ENCODE measurements around the gene CLCF1.

The CLCF1 gene

GRCh38 chr11:67373648-67374570, 511 bp upstream of the CLCF1 start:
- DNase-seq: no peak

- DNase-seq: no peak
Measured at GRCh38 chr11:67372321-67372992, 941 bp downstream of the CLCF1 start.

GRCh38 chr11:67371911-67372320, 1.5 kb downstream of the CLCF1 start:
- DNase-seq: no peak

GRCh38 chr11:67371189-67371910, 2.0 kb downstream of the CLCF1 start:
- DNase-seq: no peak

GRCh38 chr11:67370351-67371076, 2.9 kb downstream of the CLCF1 start:
- DNase-seq: no peak

GRCh38 chr11:67369801-67370284, 3.6 kb downstream of the CLCF1 start:
- no peak for DNase-seq

GRCh38 chr11:67369275-67369674, 4.1 kb downstream of the CLCF1 start:
- DNase-seq: no peak

GRCh38 chr11:67368621-67369020, 4.8 kb downstream of the CLCF1 start:
- DNase-seq: no peak

- DNase-seq: no peak
Measured at GRCh38 chr11:67367761-67368227, 5.6 kb downstream of the CLCF1 start.

GRCh38 chr11:67366961-67367760, 6.2 kb downstream of the CLCF1 start:
- no peak for DNase-seq

- DNase-seq: no peak
Measured at GRCh38 chr11:67366546-67366945, 6.9 kb downstream of the CLCF1 start.

GRCh38 chr11:67365736-67366444, 7.5 kb downstream of the CLCF1 start:
- DNase-seq: no peak

GRCh38 chr11:67364783-67365722, 8.3 kb downstream of the CLCF1 start:
- no peak for DNase-seq

- DNase-seq: no peak
Measured at GRCh38 chr11:67364169-67364568, 9.2 kb downstream of the CLCF1 start.

- DNase-seq: no peak
Measured at GRCh38 chr11:67357831-67358670, 15.3 kb downstream of the CLCF1 start.

GRCh38 chr11:67356864-67357561, 16.4 kb downstream of the CLCF1 start:
- DNase-seq: peak; percentile 30

GRCh38 chr11:67356387-67356863, 17.0 kb downstream of the CLCF1 start:
- DNase-seq: no peak

GRCh38 chr11:67355794-67356386, 17.5 kb downstream of the CLCF1 start:
- no peak for DNase-seq
